Measurements from ENCODE around the gene ARHGAP24. TPM values are rescaled to one million over a fixed set of nuclear protein-coding genes. Genes with fewer than 3 reads are reported as not detected.
A peak's percentile ranks its signal among the peaks of the same experiment; 100 is the strongest.

Gene ARHGAP24
- total and polyA plus RNA-seq, 5 experiments from 2014 or later: 4.4 to 7.3 TPM; not detected in 3

- peaks cover 0 to 5% (median 0%) of the 10 kb centered on the region in 4 donors for H3K4me1 Mint-ChIP-seq
- no peak overlapping the region for H3K4me3 Mint-ChIP-seq
- H3K36me3 Mint-ChIP-seq: no peaks in the 10 kb centered on the region
- no peak for ATAC-seq
- POLR2A ChIA-PET: no interaction called here
- peaks cover 0 to 15% (median 3%) of the 10 kb centered on the region in 9 donors for H3K9me3 Mint-ChIP-seq
- DNase-seq: no peak
- no peak overlapping the region for H3K27ac Mint-ChIP-seq
- no peaks in the 10 kb centered on the region for H3K27me3 Mint-ChIP-seq
These were observed 207.4 kb downstream of the ARHGAP24 start for GRCh38 chr4:85682391-85682790.

DNA sequence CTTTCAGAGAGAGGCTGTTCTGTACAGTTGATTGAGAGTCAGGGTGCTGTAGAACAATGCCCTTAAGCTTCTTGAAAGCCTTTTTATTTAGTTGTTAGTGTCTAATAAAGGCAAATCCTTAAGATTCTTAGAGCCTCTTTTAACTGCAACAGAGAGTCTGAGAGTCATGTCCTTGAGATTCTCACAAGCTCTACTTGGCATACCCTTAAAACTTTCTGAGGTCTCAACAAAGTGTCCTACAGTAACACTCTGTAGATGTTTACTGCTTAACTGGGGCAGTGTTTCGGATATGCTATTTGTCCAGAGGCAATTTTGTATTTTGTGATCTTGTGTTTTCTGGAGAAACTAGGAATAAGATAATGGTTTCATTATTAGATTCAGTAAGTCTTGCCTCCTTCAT is 209.7 kb downstream of the ARHGAP24 start:
- DNase-seq: no peak
- no peaks in the 10 kb centered on the region for H3K36me3 Mint-ChIP-seq
- H3K27ac Mint-ChIP-seq: no peak overlapping the region
- H3K9me3 Mint-ChIP-seq: peaks cover 0 to 7% (median 2%) of the 10 kb centered on the region in 9 donors
- H3K4me3 Mint-ChIP-seq: no peak overlapping the region
- H3K27me3 Mint-ChIP-seq: no peaks in the 10 kb centered on the region
- H3K4me1 Mint-ChIP-seq: peaks cover 0 to 5% (median 0%) of the 10 kb centered on the region in 4 donors
- POLR2A ChIA-PET: no interaction called here
- no peak for ATAC-seq

DNA sequence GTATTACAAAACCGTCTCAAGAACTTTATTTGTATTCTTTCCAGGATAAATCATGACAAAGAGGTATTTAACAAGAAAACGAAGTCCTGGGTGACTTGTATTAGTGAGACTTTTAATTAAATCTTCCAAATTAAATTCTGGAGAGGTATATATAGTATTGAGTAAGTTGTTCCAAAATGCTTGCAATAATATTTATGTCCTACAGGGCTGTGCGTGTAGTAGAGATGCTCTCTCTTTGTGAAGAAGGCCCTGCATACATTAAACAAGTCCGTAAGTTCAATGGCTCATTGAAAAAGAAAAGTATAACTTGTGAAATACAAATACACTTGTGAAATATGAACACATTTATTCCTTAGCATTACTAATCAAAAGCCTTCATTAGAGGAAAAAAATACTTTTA is 211.4 kb downstream of the ARHGAP24 start:
- Mint-ChIP-seq H3K4me3 (no peak overlapping the region), H3K9me3 (peaks cover 0 to 4% (median 0%) of the 10 kb centered on the region in 9 donors), H3K27ac (no peak overlapping the region), H3K4me1 (peaks cover 0 to under 1% (median 0%) of the 10 kb centered on the region in 4 donors), H3K27me3 (no peaks in the 10 kb centered on the region), H3K36me3 (no peaks in the 10 kb centered on the region)
- POLR2A ChIA-PET: no interaction called here
- no peak for ATAC-seq
- no peak for DNase-seq

DNA sequence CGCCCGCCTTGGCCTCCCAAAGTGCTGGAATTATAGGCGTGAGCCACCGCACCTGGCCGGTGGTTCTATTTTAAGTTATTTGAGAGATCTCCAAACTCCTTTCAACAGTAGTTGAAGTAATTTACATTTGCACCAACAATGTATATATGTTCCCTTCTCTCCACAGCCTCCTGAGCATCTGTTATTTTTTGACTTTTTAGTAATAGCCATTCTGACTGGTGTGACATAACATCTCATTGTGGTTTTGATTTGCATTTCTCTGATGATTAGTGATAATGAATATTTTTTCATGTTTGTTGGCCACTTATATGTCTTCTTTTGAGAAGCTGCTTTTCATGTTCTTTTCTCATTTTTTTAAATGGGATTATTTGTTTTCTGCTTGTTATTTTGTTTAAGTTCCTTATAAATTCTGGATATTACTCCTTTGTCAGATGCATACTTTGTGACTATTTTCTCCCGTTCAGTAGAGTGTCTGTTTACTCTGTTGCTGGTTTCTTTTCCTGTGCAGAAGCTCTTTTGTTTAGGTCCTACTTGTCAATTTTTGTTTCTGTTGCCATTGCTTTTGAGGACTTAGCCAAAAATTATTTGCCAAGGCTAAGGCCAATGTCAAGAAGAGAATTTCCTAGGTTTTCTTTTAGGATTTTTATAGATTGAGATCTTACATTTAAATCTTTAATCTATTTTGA is 213.2 kb downstream of the ARHGAP24 start:
- POLR2A ChIA-PET: no interaction called here
- no peaks in the 10 kb centered on the region for H3K27me3 Mint-ChIP-seq
- DNase-seq: no peak

DNA sequence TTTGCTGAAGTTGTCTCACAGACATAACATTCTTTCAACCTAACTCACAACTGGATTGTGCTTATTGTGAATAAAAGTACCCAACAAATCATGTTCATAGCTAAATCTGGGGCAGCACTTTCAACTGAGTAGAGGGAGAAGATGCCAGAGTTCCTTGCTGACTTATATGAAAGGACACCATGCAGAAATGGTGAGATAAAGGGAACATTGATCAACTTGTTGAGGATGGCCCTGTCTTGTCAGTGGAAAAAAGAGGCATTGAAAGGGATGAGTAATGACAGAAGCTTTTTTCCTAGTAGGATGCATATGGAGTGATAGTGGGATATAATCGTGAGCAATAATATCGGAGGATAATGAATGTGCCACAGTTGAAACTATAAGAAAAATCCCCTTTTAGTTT is 221.7 kb downstream of the ARHGAP24 start:
- no peak overlapping the region for H3K27ac Mint-ChIP-seq
- peaks cover 0 to 22% (median 4%) of the 10 kb centered on the region in 9 donors for H3K9me3 Mint-ChIP-seq
- no peak for ATAC-seq
- no peaks in the 10 kb centered on the region for H3K36me3 Mint-ChIP-seq
- H3K4me3 Mint-ChIP-seq: no peak overlapping the region
- POLR2A ChIA-PET: no interaction called here
- DNase-seq: no peak
- peaks cover 0 to 11% (median 0%) of the 10 kb centered on the region in 4 donors for H3K4me1 Mint-ChIP-seq
- peaks cover 0 to 2% (median 0%) of the 10 kb centered on the region in 5 donors for H3K27me3 Mint-ChIP-seq

More for the DNA sequence above, 213.2 kb downstream of the ARHGAP24 start:
- ATAC-seq: no peak
- no peaks in the 10 kb centered on the region for H3K36me3 Mint-ChIP-seq
- H3K4me3 Mint-ChIP-seq: no peak overlapping the region
- no peaks in the 10 kb centered on the region for H3K4me1 Mint-ChIP-seq
- no peak overlapping the region for H3K27ac Mint-ChIP-seq
- peaks cover 0 to 7% (median 0%) of the 10 kb centered on the region in 9 donors for H3K9me3 Mint-ChIP-seq

GRCh38 chr4:85697854-85698253 is 222.9 kb downstream of the ARHGAP24 start:
- DNase-seq: no peak
- Mint-ChIP-seq H3K4me1 (peaks cover 0 to 15% (median 0%) of the 10 kb centered on the region in 4 donors), H3K4me3 (no peak overlapping the region), H3K36me3 (no peaks in the 10 kb centered on the region), H3K27me3 (peaks cover 0 to 2% (median 0%) of the 10 kb centered on the region in 5 donors), H3K27ac (peak overlapping the region in 1 of 10 donors; percentile 40), H3K9me3 (peaks cover 0 to 21% (median 4%) of the 10 kb centered on the region in 9 donors)
- POLR2A ChIA-PET: no interaction called here
- no peak for ATAC-seq

GRCh38 chr4:85700362-85700761 is 225.4 kb downstream of the ARHGAP24 start:
- POLR2A ChIA-PET: no interaction called here
- H3K27me3 Mint-ChIP-seq: no peaks in the 10 kb centered on the region
- H3K9me3 Mint-ChIP-seq: peaks cover 0 to 29% (median 4%) of the 10 kb centered on the region in 9 donors
- no peaks in the 10 kb centered on the region for H3K36me3 Mint-ChIP-seq
- H3K4me3 Mint-ChIP-seq: no peak overlapping the region
- DNase-seq (no peak), ATAC-seq (no peak)
- no peak overlapping the region for H3K27ac Mint-ChIP-seq
- H3K4me1 Mint-ChIP-seq: peaks cover 0 to 19% (median 0%) of the 10 kb centered on the region in 4 donors

GRCh38 chr4:85701861-85702321 is 226.9 kb downstream of the ARHGAP24 start:
- Mint-ChIP-seq H3K9me3 (peaks cover 0 to 29% (median 3%) of the 10 kb centered on the region in 9 donors), H3K4me3 (no peak overlapping the region), H3K27me3 (peaks cover 0 to 2% (median 0%) of the 10 kb centered on the region in 5 donors), H3K27ac (peak overlapping the region in 1 of 10 donors; percentile 31), H3K4me1 (peaks cover 0 to 19% (median 0%) of the 10 kb centered on the region in 4 donors), H3K36me3 (no peaks in the 10 kb centered on the region)
- DNase-seq (no peak), ATAC-seq (peak in 1 of 2 donors; percentile 44)
- POLR2A ChIA-PET: no interaction called here

DNA sequence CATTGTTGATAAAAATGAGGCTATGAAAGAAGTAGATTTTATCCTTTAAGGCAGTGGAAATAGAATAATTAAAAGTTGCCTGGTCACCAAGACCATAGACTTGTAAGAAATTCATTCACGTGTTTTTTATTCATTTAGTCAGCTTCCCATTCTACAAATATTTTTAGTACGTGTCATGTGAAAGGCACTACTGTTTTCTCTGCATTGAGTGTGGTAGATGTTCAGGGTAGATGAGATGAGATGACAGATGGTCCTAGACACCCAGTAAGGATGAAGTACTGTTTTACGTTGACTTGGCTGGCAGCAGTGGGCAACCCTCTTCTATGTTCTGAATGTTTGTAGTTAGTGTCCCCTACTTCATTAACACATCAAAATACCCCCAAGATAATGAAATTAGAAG is 228.1 kb downstream of the ARHGAP24 start:
- POLR2A ChIA-PET: no interaction called here
- H3K27me3 Mint-ChIP-seq: peaks cover 0 to 2% (median 0%) of the 10 kb centered on the region in 5 donors
- no peak for ATAC-seq

GRCh38 chr4:85707611-85708010 is 232.7 kb downstream of the ARHGAP24 start:
- ATAC-seq (no peak), DNase-seq (no peak)
- peaks cover 0 to 2% (median 0%) of the 10 kb centered on the region in 5 donors for H3K27me3 Mint-ChIP-seq
- H3K4me1 Mint-ChIP-seq: peaks cover 0 to 11% (median 0%) of the 10 kb centered on the region in 4 donors
- peaks cover 0 to 15% (median 0%) of the 10 kb centered on the region in 9 donors for H3K9me3 Mint-ChIP-seq
- peak overlapping the region in 1 of 10 donors; percentile 29 for H3K4me3 Mint-ChIP-seq
- POLR2A ChIA-PET: no interaction called here
- H3K36me3 Mint-ChIP-seq: no peaks in the 10 kb centered on the region
- H3K27ac Mint-ChIP-seq: no peak overlapping the region

More for the DNA sequence above, 228.1 kb downstream of the ARHGAP24 start:
- Mint-ChIP-seq H3K9me3 (peaks cover 0 to 22% (median 2%) of the 10 kb centered on the region in 9 donors), H3K36me3 (no peaks in the 10 kb centered on the region), H3K4me1 (peaks cover 0 to 15% (median 0%) of the 10 kb centered on the region in 4 donors), H3K27ac (peak overlapping the region in 2 of 10 donors; percentile 2 to 55), H3K4me3 (peak overlapping the region in 1 of 10 donors; percentile 0)
- no peak for DNase-seq

GRCh38 chr4:85708468-85708867 is 233.5 kb downstream of the ARHGAP24 start:
- Mint-ChIP-seq H3K4me3 (no peak overlapping the region), H3K9me3 (peaks cover 0 to 16% (median 0%) of the 10 kb centered on the region in 9 donors), H3K27me3 (peaks cover 0 to 2% (median 0%) of the 10 kb centered on the region in 5 donors), H3K36me3 (no peaks in the 10 kb centered on the region), H3K4me1 (peaks cover 0 to 5% (median 0%) of the 10 kb centered on the region in 4 donors), H3K27ac (no peak overlapping the region)
- DNase-seq: no peak
- POLR2A ChIA-PET: no interaction called here
- ATAC-seq: no peak

DNA sequence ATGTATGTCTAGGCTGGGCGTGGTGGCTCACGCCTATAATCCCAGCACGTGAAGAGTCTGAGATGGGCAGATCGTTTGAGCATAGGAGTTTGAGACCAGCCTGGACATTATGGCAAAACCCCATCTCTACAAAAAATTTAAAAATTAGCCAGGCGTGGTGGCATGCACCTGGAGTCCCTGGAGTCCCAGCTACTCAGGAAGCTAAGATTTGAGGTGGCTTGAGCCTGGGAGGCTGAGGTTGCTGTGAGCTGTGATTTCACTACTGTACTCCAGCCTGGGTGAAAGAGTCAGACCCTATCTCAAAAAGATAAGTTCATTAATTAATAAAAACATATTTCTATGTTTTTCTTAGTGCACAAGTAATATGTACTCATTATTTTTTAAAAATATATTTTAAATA is 238.1 kb downstream of the ARHGAP24 start:
- DNase-seq (no peak), ATAC-seq (no peak)
- Mint-ChIP-seq H3K36me3 (no peaks in the 10 kb centered on the region), H3K27ac (no peak overlapping the region), H3K4me1 (peaks cover 0 to 6% (median 0%) of the 10 kb centered on the region in 4 donors), H3K9me3 (peaks cover 0 to 4% (median 0%) of the 10 kb centered on the region in 9 donors), H3K4me3 (no peak overlapping the region), H3K27me3 (no peaks in the 10 kb centered on the region)
- POLR2A ChIA-PET: no interaction called here

GRCh38 chr4:85715991-85716737 is 241.2 kb downstream of the ARHGAP24 start:
- no peak for ATAC-seq
- no peak for DNase-seq
- POLR2A ChIA-PET: no interaction called here
- Mint-ChIP-seq H3K4me3 (no peak overlapping the region), H3K36me3 (no peaks in the 10 kb centered on the region), H3K27me3 (no peaks in the 10 kb centered on the region), H3K4me1 (peaks cover 0 to 4% (median 0%) of the 10 kb centered on the region in 4 donors), H3K27ac (no peak overlapping the region), H3K9me3 (peaks cover 0 to 4% (median 0%) of the 10 kb centered on the region in 9 donors)
